Psoas muscle (tissue), 8 donors: Measurements from ENCODE around the gene ADGRD1. TPM values are rescaled to one million over a fixed set of nuclear protein-coding genes. Genes with fewer than 3 reads are reported as not detected.
A peak's percentile ranks its signal among the peaks of the same experiment; 100 is the strongest.

ENCODE experiments used
- ATAC-seq, 4 donors: fragments of 200-7000 bp; cut with Tn5 transposase; one replicate each; pipeline ENCODE4 v1.9.1; 2020; ENCODE audit warnings: moderate library complexity in 3 of 4, mild to moderate bottlenecking in 2 of 4
- DNase-seq, 2 donors: peaks; one replicate each; pipeline ENCODE4 v3.0.0-alpha.2; 2020
- H3K27ac ChIP-seq: fragments of 200-600 bp; one replicate; pipeline ENCODE4 v1.8.0; 2022
- H3K27me3 ChIP-seq, 3 donors: fragments of 200-600 bp in 1 of 3; one replicate each; pipeline versions ENCODE4 v1.6.1 to v1.8.0; 2013 to 2022; ENCODE audit warnings: low read length in 2 of 3, mild to moderate bottlenecking in 2 of 3, moderate library complexity in 1 of 3; ENCODE audit not compliant: insufficient read depth in 3 of 3
- H3K36me3 ChIP-seq, 2 donors: fragments of 200-600 bp in 1 of 2; one replicate each; pipeline versions ENCODE4 v1.6.1 to v1.8.0; 2013 to 2022; ENCODE audit warnings: low read depth in 1 of 2, mild to moderate bottlenecking in 1 of 2, moderate library complexity in 1 of 2; ENCODE audit not compliant: insufficient read depth in 1 of 2
- H3K4me1 ChIP-seq: fragments of 200-600 bp; one replicate; pipeline ENCODE4 v1.8.0; 2022
- H3K4me3 ChIP-seq: fragments of 200-600 bp; one replicate; pipeline ENCODE4 v1.8.0; 2022; ENCODE audit warnings: mild to moderate bottlenecking
- H3K9me3 ChIP-seq: fragments of 200-600 bp; one replicate; pipeline ENCODE4 v1.8.0; 2022
- WGBS, 3 donors: extraction: QIAGEN DNeasy Blood & Tissue Kit; methylation state at CpG; one replicate each; pipeline versions ENCODE4 v1.1.6 to v1.1.7; 2013; 5-methylcytosine and 5-hydroxymethylcytosine counted together
- intact Hi-C, 2 donors: fragments of 100-400 bp; cut with DNase I; formaldehyde crosslinking; loops; one replicate each; pipeline versions ENCODE4 v1.11.0 to v1.14.2; 2022
- polyA plus RNA-seq, 3 donors: library from polyadenylated mRNA; stranded (reverse); fragments of 200-250 nt; gene quantifications; one replicate each; pipeline ENCODE4 v1.2.3, GENCODE V29; 2013
- total RNA-seq, 4 donors: library from RNA; stranded (reverse); fragmentation: NEBNext Ultra II Directional in 2 of 4; extraction: Animal tissue kit (Norgen Biotek cat#: 25700) in 2 of 4; gene quantifications; one replicate each; pipeline versions ENCODE4 v1.2.1 to v1.2.4, GENCODE V29; 2021 to 2023
- TF ChIP-seq, protein P1 (sequence below): fragments of 200-600 bp; IDR thresholded peaks from one replicate; pipeline ENCODE4 v1.8.0; 2022; ENCODE audit warnings: antibody characterized with exemption
- donor health status: healthy with polysubstance abuse.
- donor health status: DM: no; HTN: no; CAD: no; lungs with moderate emphysema.
- donor health status: Bipolar disorder and iron deficiency.
- donor health status: healthy.
- donor health status: DM: yes; HTN: yes; CAD: no.
- donor health status: DM: no; HTN: no; CAD: no.
- donor health status: DM: no; HTN: no; CAD: no.
- donor health status: DM: yes; HTN: yes; CAD: no.

The ADGRD1 gene
- total and polyA plus RNA-seq, 7 donors, result 2.1 to 11.6 (median 3.6) TPM

DNA sequence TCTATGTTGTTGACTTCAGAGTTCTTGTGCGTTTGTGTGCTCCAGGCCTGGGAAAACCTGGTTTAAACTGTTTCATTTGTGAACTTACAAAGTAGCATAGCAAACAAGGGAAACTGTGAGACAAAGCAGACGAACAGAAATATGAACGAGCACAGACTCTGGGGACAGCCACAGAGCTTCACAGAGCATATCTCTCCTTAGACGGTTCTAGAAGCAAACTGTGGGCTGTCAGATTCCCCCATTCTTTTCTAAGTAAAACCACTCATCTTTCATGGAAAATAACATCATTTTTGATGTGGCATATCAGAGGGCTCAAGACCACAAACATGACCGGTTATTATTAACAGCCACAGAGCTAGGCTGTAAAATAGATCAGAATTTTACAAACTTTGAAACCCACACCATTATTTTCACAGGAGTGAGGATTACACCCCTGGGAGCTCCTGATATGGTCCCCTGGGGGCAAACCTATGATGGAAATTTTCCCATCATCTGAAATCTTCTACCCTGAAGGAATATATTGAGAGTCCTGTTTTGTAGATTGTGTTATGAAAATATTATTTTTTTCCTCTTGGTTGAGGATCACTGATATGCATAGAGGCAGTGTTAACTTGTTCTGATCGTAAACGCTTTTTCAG lies 102.0 kb downstream of the ADGRD1 start:
- no peak for ATAC-seq
- intact Hi-C loops, result no loop called here
- Histone ChIP-seq H3K9me3 (no peaks in the 10 kb centered on the region), H3K4me1 (peaks cover 4% of the 10 kb centered on the region), H3K27me3 (no peaks in the 10 kb centered on the region), H3K27ac (no peak overlapping the region), H3K4me3 (no peak overlapping the region), H3K36me3 (no peaks in the 10 kb centered on the region)
- no peak for DNase-seq
- WGBS, 3 donors, result 74 to 76% (median 76%) methylated on average over 7 of the region's 7 CpGs
- TF ChIP-seq, protein P1, sequence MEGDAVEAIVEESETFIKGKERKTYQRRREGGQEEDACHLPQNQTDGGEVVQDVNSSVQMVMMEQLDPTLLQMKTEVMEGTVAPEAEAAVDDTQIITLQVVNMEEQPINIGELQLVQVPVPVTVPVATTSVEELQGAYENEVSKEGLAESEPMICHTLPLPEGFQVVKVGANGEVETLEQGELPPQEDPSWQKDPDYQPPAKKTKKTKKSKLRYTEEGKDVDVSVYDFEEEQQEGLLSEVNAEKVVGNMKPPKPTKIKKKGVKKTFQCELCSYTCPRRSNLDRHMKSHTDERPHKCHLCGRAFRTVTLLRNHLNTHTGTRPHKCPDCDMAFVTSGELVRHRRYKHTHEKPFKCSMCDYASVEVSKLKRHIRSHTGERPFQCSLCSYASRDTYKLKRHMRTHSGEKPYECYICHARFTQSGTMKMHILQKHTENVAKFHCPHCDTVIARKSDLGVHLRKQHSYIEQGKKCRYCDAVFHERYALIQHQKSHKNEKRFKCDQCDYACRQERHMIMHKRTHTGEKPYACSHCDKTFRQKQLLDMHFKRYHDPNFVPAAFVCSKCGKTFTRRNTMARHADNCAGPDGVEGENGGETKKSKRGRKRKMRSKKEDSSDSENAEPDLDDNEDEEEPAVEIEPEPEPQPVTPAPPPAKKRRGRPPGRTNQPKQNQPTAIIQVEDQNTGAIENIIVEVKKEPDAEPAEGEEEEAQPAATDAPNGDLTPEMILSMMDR, result no peak

DNA sequence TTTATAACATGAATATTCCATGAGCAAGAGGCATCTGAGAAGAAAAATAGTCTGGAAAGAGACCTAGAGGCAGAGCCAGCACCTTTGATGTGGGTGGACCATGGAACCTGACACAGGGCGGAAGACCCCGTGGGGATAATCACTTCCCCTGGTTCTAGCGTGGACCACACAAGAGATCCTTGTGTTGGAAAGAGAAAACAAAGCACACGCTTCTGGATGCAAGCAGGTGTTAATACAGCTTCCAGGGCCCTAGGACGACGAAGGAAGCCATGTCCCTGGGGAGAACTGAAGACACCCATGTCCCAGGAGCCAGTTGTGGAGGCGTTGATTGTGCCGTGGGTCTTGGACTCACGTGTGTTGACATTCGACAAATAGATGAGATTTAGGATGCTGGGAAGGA lies 102.9 kb downstream of the ADGRD1 start:
- Histone ChIP-seq H3K27me3 (no peaks in the 10 kb centered on the region), H3K27ac (no peak overlapping the region), H3K4me3 (no peak overlapping the region), H3K36me3 (no peaks in the 10 kb centered on the region), H3K4me1 (peaks cover 4% of the 10 kb centered on the region), H3K9me3 (no peaks in the 10 kb centered on the region)
- 46 to 61% (median 50%) methylated on average over 10 of the region's 10 CpGs for whole genome bisulfite sequencing, 3 donors
- TF ChIP-seq, protein P1, result no peak
- DNase-seq, result peak in 1 of 2 donors; percentile 15
- intact Hi-C loops, result no loop called here
- ATAC-seq, result no peak

DNA sequence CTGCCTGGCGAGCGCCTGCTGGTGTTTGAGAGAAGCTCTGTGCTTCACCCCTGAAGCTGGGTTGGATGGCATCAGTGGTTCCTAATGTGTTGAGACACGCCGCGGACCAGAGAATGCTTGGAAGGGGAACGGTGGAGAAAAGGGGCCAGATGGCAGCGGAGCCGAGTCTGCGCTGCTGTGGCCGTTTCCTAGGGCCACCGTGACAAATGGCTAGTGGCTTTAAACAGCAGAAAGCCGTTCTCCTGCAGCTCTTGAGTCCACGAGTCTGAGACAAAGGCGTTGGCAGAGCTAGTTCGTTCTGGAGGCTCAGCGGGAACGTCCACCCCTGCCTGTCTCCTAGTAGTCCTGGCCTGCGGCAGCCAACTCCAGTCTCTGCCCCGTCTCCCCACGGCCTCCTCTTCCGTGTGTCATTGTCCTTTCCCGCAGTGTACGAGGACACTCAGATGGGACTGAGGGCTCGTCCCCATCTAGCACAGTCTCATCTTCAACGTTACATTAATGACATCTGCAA lies 103.6 kb downstream of the ADGRD1 start:
- Histone ChIP-seq H3K4me3 (no peak overlapping the region), H3K36me3 (no peaks in the 10 kb centered on the region), H3K27ac (no peak overlapping the region), H3K9me3 (no peaks in the 10 kb centered on the region), H3K4me1 (peaks cover 4% of the 10 kb centered on the region), H3K27me3 (no peaks in the 10 kb centered on the region)
- ATAC-seq (peak in 1 of 4 donors; percentile 27), DNase-seq (peak in 1 of 2 donors; percentile 23)
- WGBS, 3 donors, result 35 to 52% (median 44%) methylated on average over 25 of the region's 25 CpGs
- TF ChIP-seq, protein P1, result no peak
- intact Hi-C loops, result no loop called here

DNA sequence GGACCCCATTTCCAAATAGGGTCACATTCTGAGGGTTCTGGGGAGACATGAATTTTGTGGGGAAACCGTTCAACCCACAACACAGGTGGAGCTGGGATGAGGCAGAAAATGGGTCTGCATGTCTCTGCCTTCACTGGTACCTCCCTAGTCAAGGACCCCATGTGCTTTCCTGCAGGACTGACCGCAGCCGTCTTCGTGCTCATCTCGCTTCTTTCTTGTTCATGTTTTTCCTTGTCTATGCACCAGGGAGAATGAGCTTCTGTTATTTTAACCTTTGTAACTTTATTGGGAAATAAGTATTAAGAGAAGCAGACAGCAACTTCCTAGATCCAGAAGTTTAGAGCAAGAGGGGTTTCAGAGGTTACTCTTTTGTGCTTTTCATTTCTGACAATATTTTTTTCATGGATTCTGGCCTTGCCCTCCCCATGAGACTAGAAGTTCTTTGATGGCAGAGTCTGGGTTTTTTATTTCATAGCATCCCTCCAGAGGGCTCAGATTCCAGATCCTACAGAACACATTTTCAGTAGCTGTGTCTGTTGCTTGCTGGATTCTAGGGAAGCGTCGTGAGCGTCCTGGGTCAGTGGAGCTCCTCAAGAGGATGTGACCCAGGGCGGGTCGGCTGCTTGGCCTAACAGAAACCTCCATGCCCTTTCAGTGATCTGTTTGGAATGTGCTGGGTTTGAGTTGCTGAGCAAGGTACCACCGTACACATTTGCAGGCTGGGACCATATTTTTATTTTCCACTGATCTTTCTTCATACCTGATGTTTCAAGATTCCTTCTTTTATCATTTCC lies 104.2 kb downstream of the ADGRD1 start:
- TF ChIP-seq, protein P1, result no peak
- ATAC-seq (no peak), DNase-seq (peak in 1 of 2 donors; percentile 35)
- Histone ChIP-seq H3K4me3 (no peak overlapping the region), H3K27ac (no peak overlapping the region), H3K4me1 (peaks cover 4% of the 10 kb centered on the region), H3K36me3 (no peaks in the 10 kb centered on the region), H3K9me3 (no peaks in the 10 kb centered on the region), H3K27me3 (no peaks in the 10 kb centered on the region)
- 74 to 81% (median 78%) methylated on average over 11 of the region's 11 CpGs for WGBS, 3 donors
- intact Hi-C loops, result no loop called here
